IPS DF 6.9 (cell line): ENCODE results near the gene HTR2A.

ENCODE experiments used
- DNase-seq: peaks from one replicate; pipeline ENCODE4 v3.0.0-alpha.2; 2013; ENCODE audit warnings: low read depth, low spot score
- H3K27ac ChIP-seq: one replicate; pipeline ENCODE4 v1.5.1; 2013; ENCODE audit warnings: low read length, control low read depth
- H3K27me3 ChIP-seq: 2 replicates; pipeline ENCODE4 v1.6.1; 2013; ENCODE audit warnings: mild to moderate bottlenecking, low read length; ENCODE audit not compliant: control insufficient read depth, insufficient read depth
- H3K36me3 ChIP-seq: 2 replicates; pipeline ENCODE4 v1.6.1; 2013; ENCODE audit warnings: low read length; ENCODE audit not compliant: control insufficient read depth, insufficient read depth
- H3K4me1 ChIP-seq: 2 replicates; pipeline ENCODE4 v1.6.1; 2013; ENCODE audit warnings: low read length; ENCODE audit not compliant: control insufficient read depth, insufficient read depth
- H3K4me3 ChIP-seq: 2 replicates; pipeline ENCODE4 v1.5.1; 2013; ENCODE audit warnings: mild to moderate bottlenecking, low read length
- H3K9me3 ChIP-seq: 2 replicates; pipeline ENCODE4 v1.6.1; 2013; ENCODE audit warnings: low read length, inconsistent platforms; ENCODE audit not compliant: control insufficient read depth, insufficient read depth
- WGBS: extraction: QIAGEN DNeasy Blood & Tissue Kit; methylation state at CpG from one replicate; pipeline ENCODE4 v1.1.7; 2013; ENCODE audit warnings: mixed read lengths, missing lambda C conversion rate; ENCODE audit not compliant: insufficient read length, insufficient coverage; 5-methylcytosine and 5-hydroxymethylcytosine counted together

HTR2A gene

DNA sequence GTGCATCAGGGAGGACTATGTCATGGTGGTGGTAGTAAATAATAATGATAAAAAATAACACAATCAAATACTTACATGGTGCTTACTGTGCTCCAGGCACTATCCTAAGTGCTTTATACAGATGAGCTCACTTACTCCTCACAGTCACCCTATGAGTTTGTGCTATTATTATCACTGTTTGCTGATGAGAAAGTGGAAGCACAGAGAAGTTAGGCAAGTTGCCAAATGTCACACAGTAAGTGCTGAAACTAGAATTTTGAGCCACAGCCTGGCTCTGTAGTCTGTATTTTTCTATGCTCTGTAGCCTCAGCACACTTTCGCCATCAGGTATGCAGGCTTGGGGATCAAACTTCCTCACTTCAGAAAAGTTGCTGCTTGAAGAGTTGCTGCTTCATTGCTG lies 46.6 kb downstream of the HTR2A start:
- Histone ChIP-seq H3K27ac (no peak overlapping the region), H3K36me3 (no peaks in the 10 kb centered on the region)
- DNase-seq: no peak

GRCh38 chr13:46846726-46847125 lies 50.1 kb downstream of the HTR2A start:
- no peak overlapping the region for H3K4me3 ChIP-seq
- H3K9me3 ChIP-seq: no peaks in the 10 kb centered on the region
- no CpG with 5 or more reads among the region's 2 CpGs for WGBS

More for the DNA sequence above, 46.6 kb downstream of the HTR2A start:
- Histone ChIP-seq H3K9me3 (no peaks in the 10 kb centered on the region), H3K4me3 (no peak overlapping the region), H3K27me3 (no peaks in the 10 kb centered on the region), H3K4me1 (no peaks in the 10 kb centered on the region)
- no CpG with 5 or more reads among the region's 1 CpG for WGBS

GRCh38 chr13:46845146-46845545 lies 51.7 kb downstream of the HTR2A start:
- no peak overlapping the region for H3K27ac ChIP-seq
- H3K4me3 ChIP-seq: no peak overlapping the region
- no peak for DNase-seq
- no peaks in the 10 kb centered on the region for H3K9me3 ChIP-seq
- no peaks in the 10 kb centered on the region for H3K27me3 ChIP-seq
- no peaks in the 10 kb centered on the region for H3K36me3 ChIP-seq
- no CpG with 5 or more reads among the region's 2 CpGs for WGBS
- no peaks in the 10 kb centered on the region for H3K4me1 ChIP-seq

More at GRCh38 chr13:46846726-46847125, 50.1 kb downstream of the HTR2A start:
- no peaks in the 10 kb centered on the region for H3K36me3 ChIP-seq
- no peaks in the 10 kb centered on the region for H3K4me1 ChIP-seq
- no peak for DNase-seq
- no peaks in the 10 kb centered on the region for H3K27me3 ChIP-seq
- no peak overlapping the region for H3K27ac ChIP-seq

- no peak overlapping the region for H3K4me3 ChIP-seq
- no peaks in the 10 kb centered on the region for H3K4me1 ChIP-seq
- no CpG with 5 or more reads among the region's 4 CpGs for WGBS
- H3K27me3 ChIP-seq: no peaks in the 10 kb centered on the region
- H3K36me3 ChIP-seq: no peaks in the 10 kb centered on the region
- DNase-seq: no peak
- H3K9me3 ChIP-seq: no peaks in the 10 kb centered on the region
- no peak overlapping the region for H3K27ac ChIP-seq
These were observed 52.4 kb downstream of the HTR2A start for GRCh38 chr13:46844431-46844830.

- H3K27me3 ChIP-seq: no peaks in the 10 kb centered on the region
- H3K4me1 ChIP-seq: no peaks in the 10 kb centered on the region
- no CpG with 5 or more reads among the region's 1 CpG for WGBS
- H3K36me3 ChIP-seq: no peaks in the 10 kb centered on the region
- no peak overlapping the region for H3K27ac ChIP-seq
- H3K4me3 ChIP-seq: no peak overlapping the region
- no peaks in the 10 kb centered on the region for H3K9me3 ChIP-seq
- DNase-seq: no peak
These were observed 57.5 kb downstream of the HTR2A start for GRCh38 chr13:46839399-46839798.

DNA sequence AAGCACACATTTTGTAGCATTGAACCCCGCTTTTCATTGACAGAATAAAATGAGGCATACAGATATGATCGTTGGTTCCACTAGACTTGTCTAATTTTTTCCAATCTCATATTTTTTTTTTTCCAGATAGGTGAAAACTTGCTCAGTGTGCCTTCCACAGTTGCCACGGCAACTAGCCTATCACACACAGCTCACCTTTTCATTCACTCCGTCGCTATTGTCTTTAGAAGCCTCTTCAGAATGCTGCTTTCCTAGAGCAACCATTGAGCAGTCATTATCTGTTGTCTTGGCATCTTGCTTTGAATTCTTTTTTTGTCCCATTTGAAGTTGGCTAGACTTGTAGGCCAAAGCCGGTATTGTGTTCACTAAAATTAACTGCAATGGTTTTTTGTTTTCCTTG lies 62.2 kb downstream of the HTR2A start:
- DNase-seq: no peak
- no CpG with 5 or more reads among the region's 6 CpGs for WGBS
- Histone ChIP-seq H3K4me1 (no peaks in the 10 kb centered on the region), H3K4me3 (no peak overlapping the region), H3K36me3 (no peaks in the 10 kb centered on the region), H3K9me3 (no peaks in the 10 kb centered on the region), H3K27me3 (no peaks in the 10 kb centered on the region), H3K27ac (no peak overlapping the region)

GRCh38 chr13:46831588-46832194 lies 65.2 kb downstream of the HTR2A start:
- Histone ChIP-seq H3K9me3 (no peaks in the 10 kb centered on the region), H3K36me3 (no peaks in the 10 kb centered on the region), H3K27ac (no peak overlapping the region), H3K4me1 (no peaks in the 10 kb centered on the region), H3K4me3 (no peak overlapping the region), H3K27me3 (no peaks in the 10 kb centered on the region)
- DNase-seq: peak; percentile 18
- WGBS: no CpG with 5 or more reads among the region's 5 CpGs

DNA sequence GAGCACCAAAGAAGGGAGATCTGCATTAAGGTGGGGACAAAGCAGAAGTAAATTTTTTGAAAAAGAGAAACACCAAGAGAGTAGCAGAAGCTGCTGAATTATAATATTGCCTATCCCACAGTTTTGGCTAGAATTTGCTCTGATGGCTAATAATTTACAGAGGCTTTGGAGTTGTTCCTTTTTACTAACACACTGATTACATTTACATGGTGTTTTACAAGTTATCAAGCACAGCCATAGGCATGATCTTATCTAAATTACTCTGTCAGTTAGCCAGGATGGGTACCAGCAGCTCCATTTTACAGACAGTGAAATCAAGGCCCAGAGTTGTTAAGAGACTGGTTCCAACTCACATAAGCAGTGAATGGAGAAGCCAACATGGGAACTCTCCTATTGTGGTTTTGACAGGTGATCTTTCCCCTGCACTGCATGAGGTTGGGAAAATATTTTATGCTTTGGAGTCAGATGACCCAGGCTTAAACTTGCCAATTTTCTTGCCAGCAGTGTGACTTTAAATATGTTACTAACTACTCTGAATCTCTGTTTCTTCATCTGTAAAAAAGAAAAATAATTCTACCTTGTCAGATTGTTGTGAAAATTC lies 66.3 kb downstream of the HTR2A start:
- no peak overlapping the region for H3K4me3 ChIP-seq

DNA sequence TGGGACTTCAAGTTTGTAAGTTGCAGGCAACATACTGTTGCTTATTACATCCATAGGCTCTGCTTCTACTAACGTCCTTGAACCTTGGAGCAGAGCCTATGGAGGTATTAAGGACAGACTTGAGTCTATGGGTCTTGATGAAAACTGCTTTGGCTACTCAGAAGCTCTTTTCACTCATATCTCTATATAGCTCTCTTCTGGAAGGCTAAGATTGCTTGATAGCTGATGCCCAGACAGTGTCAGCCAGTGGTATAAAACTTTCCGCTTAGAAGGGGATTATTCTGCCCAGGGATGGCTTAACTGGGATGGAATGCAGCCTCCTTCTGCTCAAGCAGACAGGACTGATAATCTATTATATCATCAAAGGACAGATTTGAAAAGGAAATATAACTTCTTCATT lies 74.3 kb downstream of the HTR2A start:
- DNase-seq: no peak
- Histone ChIP-seq H3K27ac (no peak overlapping the region), H3K27me3 (no peaks in the 10 kb centered on the region), H3K36me3 (no peaks in the 10 kb centered on the region), H3K4me3 (no peak overlapping the region), H3K4me1 (no peaks in the 10 kb centered on the region), H3K9me3 (no peaks in the 10 kb centered on the region)
- WGBS: no CpG with 5 or more reads among the region's 2 CpGs

More for the DNA sequence above, 66.3 kb downstream of the HTR2A start:
- no peak for DNase-seq
- no peak overlapping the region for H3K27ac ChIP-seq
- no peaks in the 10 kb centered on the region for H3K9me3 ChIP-seq
- H3K36me3 ChIP-seq: no peaks in the 10 kb centered on the region
- no peaks in the 10 kb centered on the region for H3K27me3 ChIP-seq
- no peaks in the 10 kb centered on the region for H3K4me1 ChIP-seq

DNA sequence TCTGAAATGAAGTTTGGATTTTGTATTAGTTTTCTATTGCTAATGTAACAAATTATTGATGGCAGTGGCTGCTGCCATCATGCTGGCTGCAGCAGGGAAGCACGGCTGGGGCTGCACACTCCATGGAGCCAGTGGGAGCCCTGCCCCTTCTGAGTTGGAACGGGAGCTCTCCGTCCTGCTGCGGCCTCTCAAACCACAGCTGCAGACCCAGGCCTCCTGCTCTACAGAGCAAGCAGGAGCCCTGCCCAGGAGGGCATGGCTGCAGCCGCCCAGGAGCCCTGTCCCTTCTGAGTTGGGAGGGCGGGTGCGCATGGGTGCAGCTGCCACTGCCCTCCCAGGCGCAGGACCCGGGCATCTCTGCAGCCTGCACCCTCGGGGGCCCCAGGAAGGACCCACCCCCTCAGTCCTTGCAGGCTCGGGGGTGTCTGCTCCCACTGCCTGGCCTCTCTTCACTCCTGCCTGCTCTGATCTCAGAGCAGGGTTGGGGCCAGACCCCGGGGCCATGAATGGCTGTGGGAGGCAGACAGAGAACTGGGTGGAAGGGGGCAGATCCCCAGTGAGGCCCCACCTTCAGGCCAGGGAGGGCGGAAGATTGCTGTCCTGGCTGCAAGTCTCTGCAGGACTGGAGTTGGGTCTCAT lies 78.9 kb downstream of the HTR2A start:
- no peaks in the 10 kb centered on the region for H3K27me3 ChIP-seq
- no peaks in the 10 kb centered on the region for H3K4me1 ChIP-seq
- WGBS: no CpG with 5 or more reads among the region's 13 CpGs
- no peak for DNase-seq
- no peak overlapping the region for H3K4me3 ChIP-seq
- no peaks in the 10 kb centered on the region for H3K36me3 ChIP-seq
- H3K27ac ChIP-seq: no peak overlapping the region
- H3K9me3 ChIP-seq: no peaks in the 10 kb centered on the region

- H3K36me3 ChIP-seq: no peaks in the 10 kb centered on the region
- H3K4me1 ChIP-seq: no peaks in the 10 kb centered on the region
- no peak overlapping the region for H3K27ac ChIP-seq
- H3K4me3 ChIP-seq: no peak overlapping the region
- H3K27me3 ChIP-seq: no peaks in the 10 kb centered on the region
- H3K9me3 ChIP-seq: no peaks in the 10 kb centered on the region
- no CpG with 5 or more reads among the region's 1 CpG for WGBS
- no peak for DNase-seq
These were observed 79.8 kb downstream of the HTR2A start for GRCh38 chr13:46817095-46817494.
